Mononuclear cell (primary cell): ENCODE measurements around the gene RAI14. TPM values are rescaled to one million over a fixed set of nuclear protein-coding genes. Genes with fewer than 3 reads are reported as not detected.

Source experiments
- H3K27me3 ChIP-seq: 2 replicates; pipeline ENCODE4 v1.6.0; 2011; ENCODE audit warnings: low read length, control low read depth; ENCODE audit not compliant: insufficient read depth
- H3K4me1 ChIP-seq: 2 replicates; pipeline ENCODE4 v1.5.1; 2011; ENCODE audit warnings: mild to moderate bottlenecking, low read length, control low read depth; ENCODE audit not compliant: insufficient read depth
- H3K4me3 ChIP-seq: 2 replicates; pipeline ENCODE4 v1.5.1; 2011; ENCODE audit warnings: mild to moderate bottlenecking, low read length, moderate library complexity
- H3K9me3 ChIP-seq: 2 replicates; pipeline ENCODE4 v1.5.1; 2011; ENCODE audit warnings: low read depth, mild to moderate bottlenecking, control low read depth, low read length
- total RNA-seq: library from RNA; depleted of rRNA; stranded (reverse); fragments of >200 nt; gene quantifications from one replicate; pipeline ENCODE4 v1.2.3, GENCODE V29; 2012

The RAI14 gene
- 0.63 TPM for total RNA-seq

DNA sequence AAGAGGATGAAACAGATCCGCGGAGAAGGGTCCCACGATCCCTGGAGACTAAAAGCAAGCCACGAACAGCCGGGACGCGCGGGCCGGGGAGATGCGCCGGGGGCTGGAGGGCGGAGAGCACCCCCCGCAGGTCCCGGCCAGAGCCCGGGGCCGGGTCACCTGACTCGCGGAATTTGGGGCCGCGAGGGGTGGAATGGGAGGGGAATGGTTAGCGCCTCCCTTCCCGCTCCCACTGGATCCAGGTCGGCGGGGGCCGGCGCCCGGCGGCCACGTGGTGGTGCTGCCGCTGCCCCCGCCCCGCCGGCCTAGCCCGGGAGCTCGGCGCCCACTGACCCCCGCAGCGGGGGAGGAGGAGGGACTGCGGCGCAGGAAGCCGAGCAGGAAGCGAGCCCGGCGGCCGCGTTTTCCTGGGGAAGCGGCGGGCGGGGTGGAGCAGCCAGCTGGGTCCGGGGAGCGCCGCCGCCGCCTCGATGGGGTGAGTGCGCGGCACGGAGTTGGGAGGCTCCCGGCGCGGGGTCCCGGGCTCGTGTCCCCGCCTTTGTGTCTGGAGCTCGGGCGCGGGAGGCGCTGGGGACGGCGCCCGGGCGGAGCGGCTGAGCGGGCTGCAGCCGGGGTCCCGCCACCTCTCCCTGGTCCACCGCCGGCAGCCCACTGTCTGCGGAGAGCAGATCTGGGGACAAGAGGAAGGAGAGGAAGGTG, at the start of gene RAI14:
Gene RAI14 (plus strand): TSS at position 328 of the 699 bp plus-strand sequence. CDS start 30,592 bp downstream, outside the sequence.
- Histone ChIP-seq H3K27me3 (peaks cover 41% of the 10 kb centered on the region), H3K9me3 (no peaks in the 10 kb centered on the region), H3K4me3 (peak within 1 kb of the TSS; percentile 32)

DNA sequence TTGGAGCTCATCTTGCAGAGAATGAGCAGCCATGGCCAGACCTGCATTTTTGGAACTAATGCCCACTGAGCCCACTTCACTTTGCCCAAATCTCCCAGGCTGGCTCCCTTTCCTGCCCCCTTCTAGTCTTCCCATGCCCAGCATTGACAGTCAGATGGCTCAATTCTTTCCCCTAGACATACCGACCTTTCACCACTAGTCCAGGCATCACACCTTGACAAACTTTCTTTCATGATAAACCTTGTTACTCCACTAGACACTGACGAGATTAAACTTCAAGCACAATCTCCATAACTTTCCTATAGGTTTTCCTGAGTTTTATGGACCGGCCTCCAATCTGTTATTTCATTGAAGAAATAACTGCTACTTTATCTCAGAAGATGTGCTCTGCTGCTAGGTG, 47.8 kb upstream of the RAI14 start:
- no peaks in the 10 kb centered on the region for H3K27me3 ChIP-seq
- H3K4me1 ChIP-seq = no peaks in the 10 kb centered on the region
- H3K9me3 ChIP-seq = no peaks in the 10 kb centered on the region
- H3K4me3 ChIP-seq = no peak overlapping the region

More for the DNA sequence above, at the start of gene RAI14:
- peaks cover 13% of the 10 kb centered on the region for H3K4me1 ChIP-seq

DNA sequence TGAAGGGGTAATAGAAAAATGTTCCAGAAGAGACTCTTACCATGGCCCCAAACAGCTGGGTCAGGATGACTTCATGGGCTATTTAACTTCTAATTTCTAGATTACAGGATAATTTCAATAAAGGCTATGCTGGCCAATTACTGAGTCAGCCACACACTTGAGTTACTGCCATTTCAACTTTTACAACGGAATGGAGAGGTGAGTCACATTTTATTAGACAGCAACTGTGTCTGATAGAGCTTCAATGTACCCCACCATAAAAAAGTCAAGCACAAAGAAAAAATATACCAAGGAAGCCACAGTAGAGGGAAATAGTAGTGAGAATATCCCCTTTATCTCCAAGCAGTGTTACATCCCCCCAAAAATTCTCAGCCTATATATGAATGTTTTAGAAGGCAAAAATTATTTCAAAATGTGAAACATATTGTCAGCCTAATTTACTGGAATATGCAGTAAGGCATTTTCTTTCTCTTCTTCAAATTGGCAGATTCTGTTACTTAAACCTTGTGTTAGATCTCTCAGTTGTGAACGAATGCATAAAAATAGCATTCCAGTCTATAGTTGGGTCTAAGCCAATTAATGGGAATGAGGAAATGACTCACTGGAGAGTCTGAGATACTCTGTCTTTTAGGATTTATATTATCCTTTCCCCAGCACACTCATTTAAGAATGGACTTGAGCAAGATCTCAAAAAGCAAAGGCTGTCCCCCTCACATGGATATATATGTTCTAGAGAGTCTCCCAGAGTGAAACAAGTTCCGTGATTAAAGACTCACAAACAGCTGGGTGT, 47.1 kb upstream of the RAI14 start:
- Histone ChIP-seq H3K4me1 (no peaks in the 10 kb centered on the region), H3K4me3 (no peak overlapping the region), H3K9me3 (no peaks in the 10 kb centered on the region), H3K27me3 (no peaks in the 10 kb centered on the region)

GRCh38 chr5:34609951-34610441, 46.1 kb upstream of the RAI14 start:
- Histone ChIP-seq H3K4me3 (no peak overlapping the region), H3K4me1 (no peaks in the 10 kb centered on the region), H3K9me3 (no peaks in the 10 kb centered on the region), H3K27me3 (no peaks in the 10 kb centered on the region)

DNA sequence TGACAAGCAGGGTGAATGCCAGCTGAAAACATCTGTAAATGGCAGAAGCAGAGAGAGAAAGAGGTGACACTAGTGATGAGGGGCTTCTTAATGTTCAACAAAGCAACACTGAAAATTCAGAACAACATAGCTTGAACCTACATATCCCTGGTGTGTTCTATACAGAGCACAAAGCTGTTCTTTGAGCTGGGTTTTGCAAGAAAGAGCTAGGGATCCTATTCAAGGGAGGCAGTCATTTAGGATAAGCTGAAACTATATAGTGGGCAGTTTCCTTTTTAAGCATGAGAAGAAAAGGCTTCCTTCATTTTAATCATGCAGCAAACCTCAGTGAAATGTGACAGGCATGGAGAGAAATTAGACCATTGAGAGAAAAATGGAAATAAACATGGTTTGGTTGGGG, 45.6 kb upstream of the RAI14 start:
- no peak overlapping the region for H3K4me3 ChIP-seq
- H3K4me1 ChIP-seq = no peaks in the 10 kb centered on the region
- H3K9me3 ChIP-seq = no peaks in the 10 kb centered on the region
- no peaks in the 10 kb centered on the region for H3K27me3 ChIP-seq

GRCh38 chr5:34611464-34612415, 44.4 kb upstream of the RAI14 start:
- H3K4me1 ChIP-seq = no peaks in the 10 kb centered on the region
- no peak overlapping the region for H3K4me3 ChIP-seq
- H3K9me3 ChIP-seq = no peaks in the 10 kb centered on the region
- H3K27me3 ChIP-seq = no peaks in the 10 kb centered on the region

GRCh38 chr5:34616651-34617050, 39.5 kb upstream of the RAI14 start:
- Histone ChIP-seq H3K4me3 (no peak overlapping the region), H3K4me1 (no peaks in the 10 kb centered on the region), H3K27me3 (no peaks in the 10 kb centered on the region), H3K9me3 (no peaks in the 10 kb centered on the region)

DNA sequence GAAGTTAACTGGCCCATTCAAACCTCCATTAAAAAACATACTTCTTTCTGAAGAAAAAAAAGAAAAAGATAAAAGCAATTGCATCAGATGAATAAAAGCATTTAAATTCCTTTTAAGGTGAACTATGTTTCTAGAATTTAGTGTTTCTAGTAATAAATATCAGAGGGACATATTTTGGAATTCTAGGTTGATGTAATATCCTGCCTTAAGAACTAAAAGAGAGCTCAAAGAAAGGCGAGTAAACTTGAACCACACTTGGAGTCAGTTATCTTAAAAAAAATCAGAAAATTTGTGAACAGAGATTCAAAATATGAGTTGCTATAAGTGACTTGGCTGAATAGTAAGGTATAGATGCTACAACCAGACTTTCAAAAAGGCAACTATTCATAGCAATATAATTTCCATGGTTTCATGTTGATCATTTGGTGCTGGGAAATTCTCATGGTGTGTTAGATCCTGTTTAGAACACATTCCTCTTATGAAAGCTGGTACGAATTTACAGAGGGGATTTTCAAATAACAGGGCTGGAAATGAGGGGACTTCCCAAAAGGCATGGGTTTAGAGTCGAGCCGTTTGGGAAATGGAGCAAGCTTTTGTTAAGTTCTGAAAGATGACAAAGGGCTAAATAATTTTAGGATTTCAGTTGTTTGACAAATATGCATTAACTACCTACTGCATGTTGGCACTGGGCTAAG, 37.6 kb upstream of the RAI14 start:
- Histone ChIP-seq H3K4me1 (no peaks in the 10 kb centered on the region), H3K9me3 (no peaks in the 10 kb centered on the region), H3K4me3 (no peak overlapping the region), H3K27me3 (no peaks in the 10 kb centered on the region)

DNA sequence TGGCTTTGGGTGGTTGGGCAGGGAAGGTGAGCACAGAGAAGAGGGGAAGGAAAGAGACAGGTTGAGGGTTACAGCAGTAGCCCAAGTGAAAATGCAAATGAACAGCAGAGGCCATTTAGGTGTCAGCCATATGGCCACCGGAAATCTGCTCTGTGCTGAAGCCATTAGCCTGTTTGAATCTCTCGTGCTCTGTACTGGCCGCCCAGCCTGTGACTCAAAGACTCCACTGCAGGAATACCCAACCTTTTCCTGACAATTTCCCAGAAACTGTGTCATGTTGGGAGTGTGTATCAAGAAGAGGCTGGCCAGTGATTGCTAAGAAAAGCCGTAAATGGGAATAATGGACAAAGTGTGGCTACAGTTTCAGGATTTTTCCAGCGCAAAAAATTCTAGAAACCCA, 35.9 kb upstream of the RAI14 start:
- Histone ChIP-seq H3K9me3 (no peaks in the 10 kb centered on the region), H3K4me3 (no peak overlapping the region), H3K4me1 (no peaks in the 10 kb centered on the region), H3K27me3 (no peaks in the 10 kb centered on the region)

DNA sequence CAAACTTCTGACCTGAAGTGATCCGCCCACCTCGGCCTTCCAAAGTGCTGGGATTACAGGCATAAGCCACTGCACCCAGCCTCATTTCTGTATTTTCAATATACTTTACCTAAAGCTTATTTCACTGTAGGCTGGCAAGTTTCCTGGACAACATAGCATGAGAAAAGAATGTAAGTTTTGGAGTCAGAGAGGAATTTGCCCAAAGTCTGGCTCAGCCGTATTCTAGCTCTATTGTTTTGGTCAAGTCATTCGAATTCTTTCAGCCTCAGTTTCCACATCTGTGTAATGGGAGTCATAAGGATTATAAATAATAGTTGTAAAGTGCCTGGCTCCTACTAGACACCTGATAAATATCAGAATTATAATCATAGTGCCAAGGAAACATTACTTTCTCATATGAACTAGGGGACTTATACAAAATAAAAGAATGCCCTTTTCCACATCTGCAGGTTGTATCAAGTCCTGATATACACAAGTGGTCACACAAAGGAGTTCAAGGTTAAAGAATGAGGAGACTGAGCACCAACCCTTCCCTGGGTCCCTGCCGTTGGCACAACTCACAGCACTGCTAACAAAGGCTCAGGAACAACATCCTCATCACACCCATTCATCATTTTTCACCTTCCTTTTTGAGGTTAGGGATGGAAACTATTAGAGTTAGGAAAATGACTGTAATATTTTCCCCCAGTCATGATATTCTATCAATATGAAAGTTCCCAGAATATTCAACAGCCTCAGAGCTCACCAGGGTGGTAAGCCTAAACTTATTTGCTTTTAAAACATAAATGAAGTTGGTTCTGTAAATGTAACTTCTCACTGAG, 34.6 kb upstream of the RAI14 start:
- Histone ChIP-seq H3K27me3 (no peaks in the 10 kb centered on the region), H3K4me1 (no peaks in the 10 kb centered on the region), H3K4me3 (no peak overlapping the region), H3K9me3 (no peaks in the 10 kb centered on the region)

DNA sequence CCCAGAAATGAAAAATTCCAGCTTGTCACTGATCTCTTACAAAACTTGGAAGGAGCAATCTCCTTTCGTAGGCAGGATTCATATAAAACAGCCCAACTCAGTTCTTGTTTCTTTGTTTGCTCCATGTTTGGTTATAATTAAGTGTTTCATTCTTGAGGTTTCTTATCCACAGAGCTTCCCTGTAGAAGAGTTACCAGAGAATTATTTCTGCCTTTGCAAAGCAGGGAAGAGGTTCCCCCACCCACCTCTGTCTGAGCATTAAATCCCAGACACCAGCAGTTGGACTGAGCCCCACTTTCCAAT, 34.1 kb upstream of the RAI14 start:
- Histone ChIP-seq H3K27me3 (no peaks in the 10 kb centered on the region), H3K9me3 (no peaks in the 10 kb centered on the region), H3K4me1 (no peaks in the 10 kb centered on the region), H3K4me3 (no peak overlapping the region)

- Histone ChIP-seq H3K9me3 (no peaks in the 10 kb centered on the region), H3K27me3 (no peaks in the 10 kb centered on the region), H3K4me3 (no peak overlapping the region), H3K4me1 (no peaks in the 10 kb centered on the region)
Observed at GRCh38 chr5:34624691-34625090, 31.4 kb upstream of the RAI14 start.

GRCh38 chr5:34625246-34625645, 30.9 kb upstream of the RAI14 start:
- no peaks in the 10 kb centered on the region for H3K9me3 ChIP-seq
- no peak overlapping the region for H3K4me3 ChIP-seq
- H3K4me1 ChIP-seq = no peaks in the 10 kb centered on the region
- H3K27me3 ChIP-seq = no peaks in the 10 kb centered on the region

DNA sequence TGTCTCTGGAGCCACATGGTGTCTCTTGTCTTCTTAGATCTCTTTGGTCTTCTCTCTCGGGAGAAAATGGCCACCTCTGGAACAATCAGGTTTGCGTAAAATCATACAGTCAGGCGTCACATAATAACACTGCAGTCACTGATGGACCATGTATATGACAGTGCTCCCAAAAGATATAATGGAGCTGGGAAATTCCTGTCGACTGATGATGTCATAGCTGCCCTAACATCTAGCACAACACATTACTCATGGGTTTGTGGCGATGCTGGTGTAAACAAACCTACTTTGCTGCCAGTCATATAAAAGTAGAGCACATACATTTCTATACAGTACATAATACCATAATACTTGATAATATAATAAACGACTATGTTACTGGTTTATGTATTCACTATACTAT, 30.1 kb upstream of the RAI14 start:
- no peak overlapping the region for H3K4me3 ChIP-seq

More for the DNA sequence above, 30.1 kb upstream of the RAI14 start:
- Histone ChIP-seq H3K4me1 (no peaks in the 10 kb centered on the region), H3K9me3 (no peaks in the 10 kb centered on the region), H3K27me3 (no peaks in the 10 kb centered on the region)
